ENCODE measurements around the gene AHDC1. TPM values are rescaled to one million over a fixed set of nuclear protein-coding genes. Genes with fewer than 3 reads are reported as not detected.

AHDC1 gene
- total and polyA plus RNA-seq, 9 of the 15 experiments (the other 6 are each of a cell fraction or from before 2014, with no cell fraction given): 0.21 to 36.4 (median 4.7) TPM

GRCh38 chr1:27517907-27518718 is 85.8 kb downstream of the AHDC1 start (continued):
- TF ChIP-seq BDP1 (IDR thresholded peaks at IDR 0.05; ENCODE audit: insufficient read depth, insufficient read length) (no peak), HIVEP1 (CRISPR knock-in tag; IDR thresholded peaks at IDR 0.05) (no peak), PHTF2 (CRISPR knock-in tag; IDR thresholded peaks at IDR 0.05) (no peak), CREB5 (CRISPR knock-in tag; IDR thresholded peaks at IDR 0.05) (no peak), SNRNP70 (optimal IDR thresholded peaks at IDR 0.05; ENCODE audit: low read depth, low read length) (no peak), MBD2 (IDR thresholded peaks at IDR 0.05; ENCODE audit: borderline replicate concordance, low read depth) (no peak), KLF1 (tag; IDR thresholded peaks at IDR 0.05) (no peak), NR2C2 (CRISPR knock-in tag; IDR thresholded peaks at IDR 0.05) (no peak), NR2C2 (tag; IDR thresholded peaks at IDR 0.05) (no peak), MEIS2 (IDR thresholded peaks at IDR 0.05; ENCODE audit: partially characterized antibody) (no peak), CBX3 (IDR thresholded peaks at IDR 0.05; ENCODE audit: borderline replicate concordance in 1 of 2, low read length in 2 of 2) (no peak), SIN3B (IDR thresholded peaks at IDR 0.05; ENCODE audit: low read depth) (no peak), THAP7 (CRISPR knock-in tag; IDR thresholded peaks at IDR 0.05) (no peak), NCOR1 (IDR thresholded peaks at IDR 0.05) (no peak), ZBTB1 (CRISPR knock-in tag; IDR thresholded peaks at IDR 0.05; ENCODE audit: borderline replicate concordance, low read depth) (no peak), ZNF830 (CRISPR knock-in tag; IDR thresholded peaks at IDR 0.05) (no peak), NR4A1 (CRISPR knock-in tag; IDR thresholded peaks at IDR 0.05) (no peak), NR4A1 (tag; IDR thresholded peaks at IDR 0.05) (no peak), CXXC5 (CRISPR knock-in tag; IDR thresholded peaks at IDR 0.05) (no peak), ZNF384 (IDR thresholded peaks at IDR 0.05; ENCODE audit: low read depth, low read length) (peak; percentile 89), ZNF165 (CRISPR knock-in tag; IDR thresholded peaks at IDR 0.05; ENCODE audit: borderline replicate concordance) (no peak)
- TF ChIP-seq, protein P1, sequence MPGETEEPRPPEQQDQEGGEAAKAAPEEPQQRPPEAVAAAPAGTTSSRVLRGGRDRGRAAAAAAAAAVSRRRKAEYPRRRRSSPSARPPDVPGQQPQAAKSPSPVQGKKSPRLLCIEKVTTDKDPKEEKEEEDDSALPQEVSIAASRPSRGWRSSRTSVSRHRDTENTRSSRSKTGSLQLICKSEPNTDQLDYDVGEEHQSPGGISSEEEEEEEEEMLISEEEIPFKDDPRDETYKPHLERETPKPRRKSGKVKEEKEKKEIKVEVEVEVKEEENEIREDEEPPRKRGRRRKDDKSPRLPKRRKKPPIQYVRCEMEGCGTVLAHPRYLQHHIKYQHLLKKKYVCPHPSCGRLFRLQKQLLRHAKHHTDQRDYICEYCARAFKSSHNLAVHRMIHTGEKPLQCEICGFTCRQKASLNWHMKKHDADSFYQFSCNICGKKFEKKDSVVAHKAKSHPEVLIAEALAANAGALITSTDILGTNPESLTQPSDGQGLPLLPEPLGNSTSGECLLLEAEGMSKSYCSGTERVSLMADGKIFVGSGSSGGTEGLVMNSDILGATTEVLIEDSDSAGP (CRISPR knock-in tag; IDR thresholded peaks at IDR 0.05): no peak
- TF ChIP-seq, protein P2, sequence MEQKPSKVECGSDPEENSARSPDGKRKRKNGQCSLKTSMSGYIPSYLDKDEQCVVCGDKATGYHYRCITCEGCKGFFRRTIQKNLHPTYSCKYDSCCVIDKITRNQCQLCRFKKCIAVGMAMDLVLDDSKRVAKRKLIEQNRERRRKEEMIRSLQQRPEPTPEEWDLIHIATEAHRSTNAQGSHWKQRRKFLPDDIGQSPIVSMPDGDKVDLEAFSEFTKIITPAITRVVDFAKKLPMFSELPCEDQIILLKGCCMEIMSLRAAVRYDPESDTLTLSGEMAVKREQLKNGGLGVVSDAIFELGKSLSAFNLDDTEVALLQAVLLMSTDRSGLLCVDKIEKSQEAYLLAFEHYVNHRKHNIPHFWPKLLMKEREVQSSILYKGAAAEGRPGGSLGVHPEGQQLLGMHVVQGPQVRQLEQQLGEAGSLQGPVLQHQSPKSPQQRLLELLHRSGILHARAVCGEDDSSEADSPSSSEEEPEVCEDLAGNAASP (IDR thresholded peaks at IDR 0.05): no peak

All from K562 (cell line).